GM12878 (cell line): ENCODE data around the gene IGIP. TPM values are rescaled to one million over a fixed set of nuclear protein-coding genes. Genes with fewer than 3 reads are reported as not detected.

Experiments
- ATAC-seq: fragments of 200-7000 bp; cut with Tn5 transposase; 3 replicates; pipeline ENCODE4 v1.9.1; 2020; ENCODE audit warnings: mild to moderate bottlenecking, moderate library complexity
- BruUV-seq: library from RNA; stranded (reverse); fragments of 400-500 nt; replicated peaks from 2 replicates; lab custom pipeline; 2021; lab: Mats Ljungman, UMichigan
- CTCF ChIA-PET: fragments of 300-600 bp; sonication (Branson Sonifier 250); formaldehyde crosslinking; extraction: SDS; loops from one replicate; lab custom pipeline; 2021; ENCODE audit warnings: inconsistent platforms; lab: Yijun Ruan, JAX
- POLR2A ChIA-PET: fragments of 350-600 bp; formaldehyde crosslinking; extraction: SDS; loops from one replicate; lab custom pipeline; 2021; ENCODE audit warnings: inconsistent platforms; lab: Charles Lee
- RAD21 ChIA-PET: fragments of 300-600 bp; sonication (Branson Sonifier 250); formaldehyde crosslinking; loops from one replicate; lab custom pipeline; 2023; ENCODE audit warnings: antibody characterized with exemption; ENCODE audit not compliant: unreplicated experiment; lab: Charles Lee
- SMC1A ChIA-PET: fragments of 300-600 bp; sonication (Branson Sonifier 250); formaldehyde crosslinking; loops from one replicate; lab custom pipeline; 2023; ENCODE audit not compliant: unreplicated experiment, uncharacterized antibody; lab: Charles Lee
- DNase-seq: peaks from one replicate; pipeline ENCODE4 v3.0.0-alpha.2; 2011; ENCODE audit warnings: low read depth, low spot score
- FAIRE-seq: peaks from 3 replicates; lab custom pipeline; 2011; peaks lifted over from hg19 to GRCh38; lab: Jason Lieb, UNC
- H2AFZ ChIP-seq: 2 replicates; pipeline ENCODE4 v1.6.0; 2011; ENCODE audit warnings: low read depth, low read length, control low read depth; ENCODE audit not compliant: control insufficient read depth
- H3K27ac ChIP-seq: 2 replicates; pipeline ENCODE4 v1.5.1; 2011; ENCODE audit warnings: control low read depth; ENCODE audit not compliant: control insufficient read depth, insufficient read depth
- H3K27me3 ChIP-seq, 2 experiments: replicated peaks in 1 of 2; 2 replicates each; pipeline versions ENCODE4 v1.6.0 to v1.6.1; 2011; ENCODE audit warnings: low read length in 1 of 2; ENCODE audit not compliant: control insufficient read depth in 2 of 2, insufficient read depth in 2 of 2
- H3K36me3 ChIP-seq, 2 experiments: 2 replicates each; pipeline ENCODE4 v1.5.1; 2011; ENCODE audit warnings: low read length in 1 of 2; ENCODE audit not compliant: control insufficient read depth in 2 of 2, insufficient read depth in 2 of 2
- H3K4me1 ChIP-seq: 2 replicates; pipeline ENCODE4 v1.6.1; 2011; ENCODE audit warnings: mild to moderate bottlenecking, low read length, moderate library complexity, mixed read lengths; ENCODE audit not compliant: control insufficient read depth, insufficient read depth
- H3K4me2 ChIP-seq: 2 replicates; pipeline ENCODE4 v1.6.0; 2011; ENCODE audit warnings: control low read depth; ENCODE audit not compliant: control insufficient read depth, insufficient read depth
- H3K4me3 ChIP-seq: fragments of 200-600 bp; sonication (generic); 2 replicates; pipeline ENCODE4 v1.5.1; 2016
- H3K79me2 ChIP-seq: 2 replicates; pipeline ENCODE4 v1.6.0; 2011; ENCODE audit warnings: low read length; ENCODE audit not compliant: control insufficient read depth, insufficient read depth
- H3K9ac ChIP-seq: 2 replicates; pipeline ENCODE4 v1.8.0; 2011; ENCODE audit warnings: low read length, control low read depth, mixed read lengths; ENCODE audit not compliant: control insufficient read depth, insufficient read depth
- H3K9me3 ChIP-seq: replicated peaks from 3 replicates; pipeline ENCODE4 v1.5.1; 2011; ENCODE audit warnings: mild to moderate bottlenecking, low read length; ENCODE audit not compliant: control insufficient read depth, insufficient read depth
- H4K20me1 ChIP-seq: 2 replicates; pipeline ENCODE4 v1.6.0; 2011; ENCODE audit not compliant: control insufficient read depth, insufficient read depth
- ATF7 ChIP-seq: fragments of 450-650 bp; IDR thresholded peaks from 2 replicates; pipeline ENCODE4 v1.6.1; 2016; ENCODE audit warnings: low read depth, mild to moderate bottlenecking
- CEBPB ChIP-seq, 2 experiments: fragments of 150-350 bp in 1 of 2; IDR thresholded peaks; 2 replicates each; pipeline ENCODE4 v1.6.1; 2012 to 2014; ENCODE audit warnings: low read depth in 2 of 2, low read length in 2 of 2, borderline replicate concordance in 1 of 2, inconsistent platforms in 1 of 2
- POLR2AphosphoS5 ChIP-seq: IDR thresholded peaks from 2 replicates; pipeline ENCODE4 v1.6.1; 2011; ENCODE audit warnings: mild to moderate bottlenecking, low read length, inconsistent platforms
- REST ChIP-seq: IDR thresholded peaks from 2 replicates; pipeline ENCODE4 v1.6.1; 2012; ENCODE audit warnings: mild to moderate bottlenecking, low read depth, low read length
- WGBS: methylation state at CpG from one replicate; pipeline ENCODE4 v1.1.6; 2016; ENCODE audit warnings: low lambda C conversion rate; ENCODE audit not compliant: insufficient replicate concordance, insufficient coverage; ENCODE audit errors: missing lambda C conversion rate; 5-methylcytosine and 5-hydroxymethylcytosine counted together
- in situ Hi-C: fragments of 300-500 bp; cut with MboI; formaldehyde crosslinking; loops from 9 replicates; pipeline ENCODE4 v1.14.3; 2018; ENCODE audit warnings: mixed read lengths
- intact Hi-C: fragments of 100-400 bp; cut with micrococcal nuclease; formaldehyde crosslinking; loops from one replicate; pipeline ENCODE4 v1.14.2; 2022; ENCODE audit not compliant: unreplicated experiment
- polyA plus RNA-seq, 11 experiments: library from polyadenylated mRNA; depleted of rRNA in 4 of 11; unstranded in 6 of 11; stranded (reverse) in 5 of 11; fragments of >200 nt; fragmentation: Nextera tagmentation in 4 of 11; fragmentation: Illumina TruSeq in 1 of 11; extraction: Ambion mirVana in 4 of 11; extraction: Trizol in 1 of 11; gene quantifications; 1 replicate in 1 of 11; 2 replicates in 10 of 11; pipeline versions ENCODE4 v1.2.1 to v1.2.3, GENCODE V29; 2011 to 2016; ENCODE audit warnings: inconsistent platforms in 2 of 11, missing spikeins in 2 of 11, low read depth in 1 of 11
- total RNA-seq, 4 experiments: library from RNA; depleted of rRNA in 3 of 4; stranded (reverse); fragments of >200 nt in 3 of 4; fragmentation: Illumina TruSeq in 1 of 4; extraction: Trizol in 1 of 4; gene quantifications; 2 replicates each; pipeline versions ENCODE4 v1.2.1 to v1.2.3, GENCODE V29; 2013 to 2021

IGIP gene
- total and polyA plus RNA-seq, 10 of the 15 experiments (the other 5 are each of a cell fraction or from before 2014, with no cell fraction given): 0.58 to 3.3 (median 1.9) TPM

- DNase-seq (no peak), ATAC-seq (no peak), FAIRE-seq (no peak)
- intact Hi-C loops (no loop called here), in situ Hi-C loops (no loop called here)
- ChIA-PET POLR2A (interaction anchor here (0.6 to 1.5 kb wide), 4 partner anchors 10 to 548 kb away, joined by 3 to 5 read pairs (median 4); no protein-coding TSS in a partner anchor), RAD21 (interaction anchor here (1.1 to 2.3 kb wide), 4 partner anchors 10 to 32 kb away, joined by 3 to 12 read pairs (median 6); no protein-coding TSS in a partner anchor), CTCF (interaction anchor here (0.7 to 2.3 kb wide), 5 partner anchors 10 to 238 kb away, joined by 3 to 14 read pairs (median 8); no protein-coding TSS in a partner anchor), SMC1A (interaction anchor here (0.9 to 4.5 kb wide), 6 partner anchors 7 to 58 kb away, joined by 3 to 22 read pairs (median 6); no protein-coding TSS in a partner anchor)
- Histone ChIP-seq H3K4me1 (peaks cover 28% of the 10 kb centered on the region), H3K36me3 (no peaks in the 10 kb centered on the region), H4K20me1 (no peaks in the 10 kb centered on the region), H3K9ac (no peak overlapping the region), H3K9me3 (no peaks in the 10 kb centered on the region), H3K4me3 (no peak overlapping the region), H3K27me3 (no peaks in the 10 kb centered on the region), H3K79me2 (peaks cover 56% of the 10 kb centered on the region), H3K27ac (no peak overlapping the region), H3K4me2 (peak overlapping the region; percentile 57; the same call in 1 of the 2 replicates), H2AFZ (no peak overlapping the region)
- TF ChIP-seq POLR2AphosphoS5 (no peak), REST (peak; percentile 32; the same call in 1 of the 2 replicates), ATF7 (no peak), CEBPB (IDR thresholded peaks at IDR 0.05; ENCODE audit: borderline replicate concordance in 1 of 2, low read depth in 2 of 2, low read length in 2 of 2) (no peak)
- WGBS: 82% methylated on average over 18 of the region's 18 CpGs
- no TSS peak for BruUV-seq
These were observed 14.5 kb upstream of the IGIP start for GRCh38 chr5:140111011-140111858.
